HepG2 (cell line): ENCODE data around the gene KRTAP10-2. TPM values are rescaled to one million over a fixed set of nuclear protein-coding genes. Genes with fewer than 3 reads are reported as not detected.

ENCODE experiments used
- MATR3 ChIP-seq: sonication (generic); formaldehyde crosslinking; IDR thresholded peaks from 2 replicates; pipeline ENCODE4 v1.4.0; 2020; ENCODE audit warnings: missing genetic modification reagents
- PHF8 ChIP-seq: sonication (generic); formaldehyde crosslinking; IDR thresholded peaks from 2 replicates; pipeline ENCODE4 v1.5.0; 2020; ENCODE audit warnings: missing genetic modification reagents
- SETDB1 ChIP-seq: sonication (generic); formaldehyde crosslinking; IDR thresholded peaks from 2 replicates; pipeline ENCODE4 v1.5.1; 2020; ENCODE audit warnings: missing genetic modification reagents, mild to moderate bottlenecking, borderline replicate concordance
- SRSF4 ChIP-seq: fragments of 200-400 bp; formaldehyde crosslinking; IDR thresholded peaks from one replicate; pipeline ENCODE4 v1.6.1; 2018; ENCODE audit warnings: mild to moderate bottlenecking, low read depth, low read length, moderate library complexity; ENCODE audit not compliant: poor library complexity, severe bottlenecking
- SSRP1 ChIP-seq: IDR thresholded peaks from 2 replicates; pipeline ENCODE4 v1.6.1; 2016; ENCODE audit warnings: control low read depth
- ZBTB3 ChIP-seq: sonication (generic); formaldehyde crosslinking; IDR thresholded peaks from 2 replicates; pipeline ENCODE4 v1.4.0; 2020; ENCODE audit warnings: low read depth, mild to moderate bottlenecking, moderate library complexity, missing genetic modification reagents, borderline replicate concordance
- ZBTB8A ChIP-seq: sonication (generic); formaldehyde crosslinking; IDR thresholded peaks from 2 replicates; pipeline ENCODE4 v1.4.0; 2020; ENCODE audit warnings: mild to moderate bottlenecking, low read depth, missing genetic modification reagents, borderline replicate concordance
- ZKSCAN1 ChIP-seq: fragments of 150-350 bp; IDR thresholded peaks from 2 replicates; pipeline ENCODE4 v1.6.1; 2014; ENCODE audit warnings: low read length
- ZNF136 ChIP-seq: sonication (generic); formaldehyde crosslinking; IDR thresholded peaks from 2 replicates; pipeline ENCODE4 v1.8.1; 2022; ENCODE audit warnings: low read depth, mild to moderate bottlenecking, moderate library complexity, missing genetic modification reagents
- ZNF839 ChIP-seq: sonication (generic); formaldehyde crosslinking; IDR thresholded peaks from 2 replicates; pipeline ENCODE4 v1.4.0; 2020; ENCODE audit warnings: missing genetic modification reagents, mild to moderate bottlenecking, borderline replicate concordance
- ZNF841 ChIP-seq: sonication (generic); formaldehyde crosslinking; IDR thresholded peaks from 2 replicates; pipeline ENCODE4 v1.8.1; 2023; ENCODE audit warnings: missing genetic modification reagents, borderline replicate concordance
- ZSCAN30 ChIP-seq: sonication (generic); formaldehyde crosslinking; IDR thresholded peaks from 2 replicates; pipeline ENCODE4 v1.5.0; 2020; ENCODE audit warnings: mild to moderate bottlenecking, missing genetic modification reagents
- polyA plus RNA-seq, 8 experiments: library from polyadenylated mRNA; depleted of rRNA in 3 of 8; stranded (reverse) in 7 of 8; unstranded in 1 of 8; fragments of >200 nt; fragmentation: Illumina TruSeq in 4 of 8; extraction: Trizol in 4 of 8; gene quantifications; 2 replicates each; pipeline versions ENCODE4 v1.2.1 to v1.2.3, GENCODE V29; 2011 to 2016; ENCODE audit warnings: low read depth in 4 of 8, missing spikeins in 1 of 8, mixed read lengths in 1 of 8; ENCODE audit not compliant: insufficient read depth in 1 of 8
- total RNA-seq, 5 experiments: library from RNA; depleted of rRNA; stranded (reverse); fragments of >200 nt; fragmentation: Illumina TruSeq; extraction: Trizol; gene quantifications; 2 replicates each; pipeline ENCODE4 v1.2.3, GENCODE V29; 2016; ENCODE audit warnings: low read depth in 1 of 5
- TF ChIP-seq, protein P1 (sequence below): sonication (generic); formaldehyde crosslinking; IDR thresholded peaks from 2 replicates; pipeline ENCODE4 v1.5.1; 2020; ENCODE audit warnings: mild to moderate bottlenecking, missing genetic modification reagents, moderate library complexity
- TF ChIP-seq, protein P2 (sequence below): sonication (generic); formaldehyde crosslinking; IDR thresholded peaks from 2 replicates; pipeline ENCODE4 v1.9.0; 2021; ENCODE audit warnings: missing genetic modification reagents, mild to moderate bottlenecking, borderline replicate concordance
- TF ChIP-seq, protein P3 (sequence below): sonication (generic); formaldehyde crosslinking; IDR thresholded peaks from 2 replicates; pipeline ENCODE4 v1.5.0; 2020; ENCODE audit warnings: missing genetic modification reagents
- TF ChIP-seq, protein P4 (sequence below): sonication (generic); formaldehyde crosslinking; IDR thresholded peaks from 2 replicates; pipeline ENCODE4 v1.8.1; 2022; ENCODE audit warnings: low read depth, mild to moderate bottlenecking, missing genetic modification reagents

Gene KRTAP10-2
- total and polyA plus RNA-seq, 2 of the 13 experiments (the other 11 are each of a cell fraction or from before 2014, with no cell fraction given): not detected

DNA sequence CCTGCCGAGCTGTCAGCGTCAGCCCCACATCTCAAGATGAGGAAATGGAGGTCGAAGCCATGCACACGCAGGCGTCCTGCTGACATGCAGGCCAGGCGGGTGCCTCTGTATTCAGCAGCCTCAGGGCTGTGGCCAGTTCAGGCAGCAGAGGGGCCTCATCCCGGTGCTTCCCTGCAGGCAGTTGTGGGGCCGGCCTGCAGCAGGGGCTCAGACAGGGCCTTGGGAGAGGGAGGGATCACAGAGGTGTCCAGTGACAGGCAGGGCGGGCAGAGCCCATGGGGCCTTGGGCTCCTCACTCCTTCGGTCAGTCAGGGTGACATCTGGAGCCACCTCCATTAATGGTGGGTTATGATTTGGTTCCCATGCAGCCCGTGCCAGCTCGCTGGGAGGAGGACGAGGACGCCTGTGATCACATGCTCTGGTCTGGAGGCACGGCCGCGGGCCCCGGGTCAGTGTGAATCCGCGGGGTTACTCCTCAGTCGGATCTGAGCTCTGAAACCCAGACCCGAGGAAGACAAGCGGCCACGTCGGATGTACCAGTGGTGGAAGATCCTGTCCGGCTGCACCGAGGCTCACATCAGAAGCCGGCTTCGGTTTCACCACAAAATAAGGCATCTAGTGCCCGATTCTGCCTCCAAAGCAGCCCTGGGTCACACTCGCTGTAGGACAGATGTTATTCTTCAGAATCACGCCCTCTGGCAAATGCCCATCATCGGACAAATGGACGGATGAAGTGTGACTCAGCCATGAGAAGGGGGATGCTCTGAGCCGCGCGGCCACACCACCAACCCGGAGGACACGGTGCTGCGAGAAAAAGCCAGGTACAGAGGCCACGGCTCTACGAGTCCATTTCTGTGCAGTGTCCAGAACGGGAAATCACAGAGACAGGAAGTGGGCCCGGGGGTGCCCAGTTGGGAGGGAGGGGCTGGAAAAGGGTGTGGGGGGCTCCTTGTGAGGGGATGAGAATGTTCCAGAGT, 44.7 kb downstream of the KRTAP10-2 start (continued):
- TF ChIP-seq MATR3 (CRISPR knock-in tag) (no peak), SRSF4 (no peak), ZBTB3 (CRISPR knock-in tag) (no peak), ZSCAN30 (CRISPR knock-in tag) (no peak), ZKSCAN1 (no peak), ZNF136 (CRISPR knock-in tag) (no peak), ZNF839 (no peak), SSRP1 (CRISPR knock-in tag) (no peak), ZBTB8A (CRISPR knock-in tag) (no peak), ZNF841 (CRISPR knock-in tag) (no peak), SETDB1 (no peak), PHF8 (CRISPR knock-in tag) (peak; percentile 55)
- TF ChIP-seq, protein P1, sequence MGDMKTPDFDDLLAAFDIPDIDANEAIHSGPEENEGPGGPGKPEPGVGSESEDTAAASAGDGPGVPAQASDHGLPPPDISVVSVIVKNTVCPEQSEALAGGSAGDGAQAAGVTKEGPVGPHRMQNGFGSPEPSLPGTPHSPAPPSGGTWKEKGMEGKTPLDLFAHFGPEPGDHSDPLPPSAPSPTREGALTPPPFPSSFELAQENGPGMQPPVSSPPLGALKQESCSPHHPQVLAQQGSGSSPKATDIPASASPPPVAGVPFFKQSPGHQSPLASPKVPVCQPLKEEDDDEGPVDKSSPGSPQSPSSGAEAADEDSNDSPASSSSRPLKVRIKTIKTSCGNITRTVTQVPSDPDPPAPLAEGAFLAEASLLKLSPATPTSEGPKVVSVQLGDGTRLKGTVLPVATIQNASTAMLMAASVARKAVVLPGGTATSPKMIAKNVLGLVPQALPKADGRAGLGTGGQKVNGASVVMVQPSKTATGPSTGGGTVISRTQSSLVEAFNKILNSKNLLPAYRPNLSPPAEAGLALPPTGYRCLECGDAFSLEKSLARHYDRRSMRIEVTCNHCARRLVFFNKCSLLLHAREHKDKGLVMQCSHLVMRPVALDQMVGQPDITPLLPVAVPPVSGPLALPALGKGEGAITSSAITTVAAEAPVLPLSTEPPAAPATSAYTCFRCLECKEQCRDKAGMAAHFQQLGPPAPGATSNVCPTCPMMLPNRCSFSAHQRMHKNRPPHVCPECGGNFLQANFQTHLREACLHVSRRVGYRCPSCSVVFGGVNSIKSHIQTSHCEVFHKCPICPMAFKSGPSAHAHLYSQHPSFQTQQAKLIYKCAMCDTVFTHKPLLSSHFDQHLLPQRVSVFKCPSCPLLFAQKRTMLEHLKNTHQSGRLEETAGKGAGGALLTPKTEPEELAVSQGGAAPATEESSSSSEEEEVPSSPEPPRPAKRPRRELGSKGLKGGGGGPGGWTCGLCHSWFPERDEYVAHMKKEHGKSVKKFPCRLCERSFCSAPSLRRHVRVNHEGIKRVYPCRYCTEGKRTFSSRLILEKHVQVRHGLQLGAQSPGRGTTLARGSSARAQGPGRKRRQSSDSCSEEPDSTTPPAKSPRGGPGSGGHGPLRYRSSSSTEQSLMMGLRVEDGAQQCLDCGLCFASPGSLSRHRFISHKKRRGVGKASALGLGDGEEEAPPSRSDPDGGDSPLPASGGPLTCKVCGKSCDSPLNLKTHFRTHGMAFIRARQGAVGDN (CRISPR knock-in tag): peak; percentile 93
- TF ChIP-seq, protein P2, sequence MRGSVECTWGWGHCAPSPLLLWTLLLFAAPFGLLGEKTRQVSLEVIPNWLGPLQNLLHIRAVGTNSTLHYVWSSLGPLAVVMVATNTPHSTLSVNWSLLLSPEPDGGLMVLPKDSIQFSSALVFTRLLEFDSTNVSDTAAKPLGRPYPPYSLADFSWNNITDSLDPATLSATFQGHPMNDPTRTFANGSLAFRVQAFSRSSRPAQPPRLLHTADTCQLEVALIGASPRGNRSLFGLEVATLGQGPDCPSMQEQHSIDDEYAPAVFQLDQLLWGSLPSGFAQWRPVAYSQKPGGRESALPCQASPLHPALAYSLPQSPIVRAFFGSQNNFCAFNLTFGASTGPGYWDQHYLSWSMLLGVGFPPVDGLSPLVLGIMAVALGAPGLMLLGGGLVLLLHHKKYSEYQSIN (CRISPR knock-in tag): no peak
- TF ChIP-seq, protein P3, sequence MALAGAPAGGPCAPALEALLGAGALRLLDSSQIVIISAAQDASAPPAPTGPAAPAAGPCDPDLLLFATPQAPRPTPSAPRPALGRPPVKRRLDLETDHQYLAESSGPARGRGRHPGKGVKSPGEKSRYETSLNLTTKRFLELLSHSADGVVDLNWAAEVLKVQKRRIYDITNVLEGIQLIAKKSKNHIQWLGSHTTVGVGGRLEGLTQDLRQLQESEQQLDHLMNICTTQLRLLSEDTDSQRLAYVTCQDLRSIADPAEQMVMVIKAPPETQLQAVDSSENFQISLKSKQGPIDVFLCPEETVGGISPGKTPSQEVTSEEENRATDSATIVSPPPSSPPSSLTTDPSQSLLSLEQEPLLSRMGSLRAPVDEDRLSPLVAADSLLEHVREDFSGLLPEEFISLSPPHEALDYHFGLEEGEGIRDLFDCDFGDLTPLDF (CRISPR knock-in tag): 0 out of 2 replicates have a peak, but pooled peaks have one; percentile 7
- TF ChIP-seq, protein P4, sequence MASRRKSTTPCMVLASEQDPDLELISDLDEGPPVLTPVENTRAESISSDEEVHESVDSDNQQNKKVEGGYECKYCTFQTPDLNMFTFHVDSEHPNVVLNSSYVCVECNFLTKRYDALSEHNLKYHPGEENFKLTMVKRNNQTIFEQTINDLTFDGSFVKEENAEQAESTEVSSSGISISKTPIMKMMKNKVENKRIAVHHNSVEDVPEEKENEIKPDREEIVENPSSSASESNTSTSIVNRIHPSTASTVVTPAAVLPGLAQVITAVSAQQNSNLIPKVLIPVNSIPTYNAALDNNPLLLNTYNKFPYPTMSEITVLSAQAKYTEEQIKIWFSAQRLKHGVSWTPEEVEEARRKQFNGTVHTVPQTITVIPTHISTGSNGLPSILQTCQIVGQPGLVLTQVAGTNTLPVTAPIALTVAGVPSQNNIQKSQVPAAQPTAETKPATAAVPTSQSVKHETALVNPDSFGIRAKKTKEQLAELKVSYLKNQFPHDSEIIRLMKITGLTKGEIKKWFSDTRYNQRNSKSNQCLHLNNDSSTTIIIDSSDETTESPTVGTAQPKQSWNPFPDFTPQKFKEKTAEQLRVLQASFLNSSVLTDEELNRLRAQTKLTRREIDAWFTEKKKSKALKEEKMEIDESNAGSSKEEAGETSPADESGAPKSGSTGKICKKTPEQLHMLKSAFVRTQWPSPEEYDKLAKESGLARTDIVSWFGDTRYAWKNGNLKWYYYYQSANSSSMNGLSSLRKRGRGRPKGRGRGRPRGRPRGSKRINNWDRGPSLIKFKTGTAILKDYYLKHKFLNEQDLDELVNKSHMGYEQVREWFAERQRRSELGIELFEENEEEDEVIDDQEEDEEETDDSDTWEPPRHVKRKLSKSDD (CRISPR knock-in tag): no peak
